MCF 10A (cell line): ENCODE results near the gene EXOC3L1. TPM values are rescaled to one million over a fixed set of nuclear protein-coding genes. Genes with fewer than 3 reads are reported as not detected.

ENCODE experiments used
- BruUV-seq: library from RNA; stranded (reverse); fragments of 400-500 nt; replicated peaks from 2 replicates; lab custom pipeline; 2021; lab: Mats Ljungman, UMichigan
- CTCF ChIA-PET: fragments of 300-600 bp; sonication (Branson Sonifier 250); formaldehyde crosslinking; extraction: SDS; loops from one replicate; lab custom pipeline; 2021; ENCODE audit warnings: antibody characterized with exemption, inconsistent platforms; lab: Yijun Ruan, JAX
- POLR2A ChIA-PET: fragments of 300-600, 350-650 bp; sonication (Branson Sonifier 250); formaldehyde crosslinking; extraction: SDS; loops from one replicate; lab custom pipeline; 2020; ENCODE audit warnings: antibody characterized with exemption, inconsistent platforms; lab: Yijun Ruan, JAX
- DNase-seq: peaks from one replicate; pipeline ENCODE4 v3.0.0-alpha.2; 2018; ENCODE audit not compliant: unreplicated experiment
- H3K27ac Mint-ChIP-seq: one replicate; pipeline ENCODE4 v1.8.0; 2022; ENCODE audit warnings: mild to moderate bottlenecking, low read depth, mixed read lengths; ENCODE audit not compliant: unreplicated experiment
- H3K27me3 Mint-ChIP-seq: one replicate; pipeline ENCODE4 v1.8.0; 2022; ENCODE audit warnings: mixed read lengths; ENCODE audit not compliant: insufficient read depth, unreplicated experiment
- H3K36me3 Mint-ChIP-seq: one replicate; pipeline ENCODE4 v1.8.0; 2022; ENCODE audit warnings: mild to moderate bottlenecking, moderate library complexity, mixed read lengths; ENCODE audit not compliant: insufficient read depth, unreplicated experiment
- H3K4me1 Mint-ChIP-seq: one replicate; pipeline ENCODE4 v1.8.0; 2022; ENCODE audit warnings: mixed read lengths; ENCODE audit not compliant: insufficient read depth, unreplicated experiment
- H3K4me3 Mint-ChIP-seq: one replicate; pipeline ENCODE4 v1.8.0; 2022; ENCODE audit warnings: mild to moderate bottlenecking, moderate library complexity, mixed read lengths; ENCODE audit not compliant: unreplicated experiment
- H3K9me3 Mint-ChIP-seq: one replicate; pipeline ENCODE4 v1.8.0; 2022; ENCODE audit warnings: mixed read lengths; ENCODE audit not compliant: unreplicated experiment
- intact Hi-C: fragments of 100-400 bp; cut with micrococcal nuclease; formaldehyde crosslinking; loops from 2 replicates; pipeline ENCODE4 v1.14.1; 2022
- total RNA-seq: library from RNA; stranded (reverse); gene quantifications from 2 replicates; pipeline ENCODE4 v1.2.3, GENCODE V29; 2022
- TF ChIP-seq, protein P1 (sequence below): fragments of 200-600 bp; IDR thresholded peaks from one replicate; pipeline ENCODE4 v1.8.0; 2022; ENCODE audit warnings: antibody characterized with exemption, mild to moderate bottlenecking; ENCODE audit not compliant: unreplicated experiment

The EXOC3L1 gene
- total RNA-seq, 1 experiment from 2014 or later, result not detected

DNA sequence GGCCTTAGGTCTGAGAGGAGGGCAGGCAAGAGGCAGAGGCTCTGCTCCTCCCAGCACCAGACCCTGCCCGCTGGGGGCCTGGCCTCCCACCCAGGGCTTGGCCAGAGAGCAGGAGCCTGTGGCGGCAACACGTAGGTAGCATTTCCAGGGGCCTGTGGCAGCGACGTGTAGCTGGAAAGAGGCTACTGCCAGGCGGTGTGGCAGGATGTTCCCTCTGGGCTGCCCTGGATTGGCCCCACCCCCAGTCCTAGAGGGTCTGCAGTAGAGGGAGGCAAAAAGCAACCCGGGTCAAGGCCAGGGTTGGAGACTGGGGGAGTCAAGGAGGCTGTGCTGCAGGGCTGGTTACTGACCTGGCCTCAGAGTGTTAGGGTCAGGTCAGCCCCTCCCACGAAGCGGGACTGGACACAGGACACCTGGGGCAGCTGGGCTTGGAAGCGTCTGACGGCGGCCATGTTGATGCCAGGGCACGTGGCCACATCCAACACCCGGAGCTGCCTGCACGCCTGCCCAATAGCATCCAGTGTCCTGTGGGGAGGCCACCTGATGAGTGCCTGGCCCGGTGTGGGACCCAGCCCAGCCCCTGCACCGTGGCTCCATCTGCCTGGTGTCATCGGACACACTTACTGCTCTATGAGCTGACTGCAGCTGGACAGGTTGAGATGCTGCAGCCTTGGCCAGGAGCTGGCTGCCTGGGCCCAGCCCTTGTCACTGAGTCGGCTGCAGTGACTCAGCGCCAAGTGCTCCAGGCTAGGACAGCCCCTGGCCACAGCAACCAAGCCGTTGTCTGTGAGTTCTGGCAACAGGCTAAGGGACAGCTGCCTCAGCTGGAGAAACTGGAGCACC lies 17.5 kb upstream of the EXOC3L1 start:
- no TSS peak for BruUV-seq
- Mint-ChIP-seq H3K4me3 (peak overlapping the region; percentile 47), H3K27ac (peak overlapping the region; percentile 66), H3K4me1 (peaks cover 28% of the 10 kb centered on the region), H3K36me3 (peaks cover 27% of the 10 kb centered on the region), H3K9me3 (no peaks in the 10 kb centered on the region), H3K27me3 (no peaks in the 10 kb centered on the region)
- CTCF ChIA-PET, result interaction anchor here (0.5 to 4.4 kb wide), 8 partner anchors 10 to 312 kb away, joined by 3 to 29 read pairs (median 3); partner anchors contain the start of genes ELMO3 and TMEM208
- intact Hi-C loops, result no loop called here
- TF ChIP-seq, protein P1, sequence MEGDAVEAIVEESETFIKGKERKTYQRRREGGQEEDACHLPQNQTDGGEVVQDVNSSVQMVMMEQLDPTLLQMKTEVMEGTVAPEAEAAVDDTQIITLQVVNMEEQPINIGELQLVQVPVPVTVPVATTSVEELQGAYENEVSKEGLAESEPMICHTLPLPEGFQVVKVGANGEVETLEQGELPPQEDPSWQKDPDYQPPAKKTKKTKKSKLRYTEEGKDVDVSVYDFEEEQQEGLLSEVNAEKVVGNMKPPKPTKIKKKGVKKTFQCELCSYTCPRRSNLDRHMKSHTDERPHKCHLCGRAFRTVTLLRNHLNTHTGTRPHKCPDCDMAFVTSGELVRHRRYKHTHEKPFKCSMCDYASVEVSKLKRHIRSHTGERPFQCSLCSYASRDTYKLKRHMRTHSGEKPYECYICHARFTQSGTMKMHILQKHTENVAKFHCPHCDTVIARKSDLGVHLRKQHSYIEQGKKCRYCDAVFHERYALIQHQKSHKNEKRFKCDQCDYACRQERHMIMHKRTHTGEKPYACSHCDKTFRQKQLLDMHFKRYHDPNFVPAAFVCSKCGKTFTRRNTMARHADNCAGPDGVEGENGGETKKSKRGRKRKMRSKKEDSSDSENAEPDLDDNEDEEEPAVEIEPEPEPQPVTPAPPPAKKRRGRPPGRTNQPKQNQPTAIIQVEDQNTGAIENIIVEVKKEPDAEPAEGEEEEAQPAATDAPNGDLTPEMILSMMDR, result no peak
- POLR2A ChIA-PET, result interaction anchor here (0.7 to 9.4 kb wide), 23 partner anchors 9 to 271 kb away, joined by 3 to 87 read pairs (median 5); partner anchors contain the start of genes ELMO3, FBXL8, FHOD1 and NOL3
- DNase-seq, result peak; percentile 81

DNA sequence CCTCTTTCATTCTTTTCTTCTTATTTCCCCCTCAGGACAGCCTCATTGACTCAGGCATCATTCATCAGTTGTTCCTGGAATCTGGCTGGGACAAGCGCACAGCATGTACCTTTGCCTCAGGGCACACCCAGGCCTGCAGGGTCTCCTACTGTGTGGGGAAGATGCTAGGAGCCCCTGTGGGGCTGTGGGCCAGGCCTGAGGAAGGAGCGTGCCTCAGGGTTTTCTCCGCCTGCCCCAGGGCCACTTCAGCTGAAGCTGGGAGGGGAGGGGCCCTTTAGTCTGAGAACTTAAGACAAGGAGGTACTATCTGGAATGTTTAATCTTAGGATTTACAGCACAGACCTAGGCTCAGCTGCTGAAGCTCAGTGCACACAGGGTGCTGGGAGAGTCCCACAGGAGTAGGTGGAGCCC lies 16.9 kb upstream of the EXOC3L1 start:
- H3K4me1 Mint-ChIP-seq, result peaks cover 28% of the 10 kb centered on the region
- no TSS peak for BruUV-seq
- ChIA-PET POLR2A (interaction anchor here (0.7 to 9.4 kb wide), 16 partner anchors 8 to 253 kb away, joined by 3 to 87 read pairs (median 5); partner anchors contain the start of genes ELMO3, FBXL8, FHOD1 and MATCAP1), CTCF (interaction anchor here (0.7 to 4.4 kb wide), 5 partner anchors 9 to 311 kb away, joined by 3 to 29 read pairs (median 3); partner anchors contain the start of gene ELMO3)
- peak overlapping the region; percentile 47 for H3K4me3 Mint-ChIP-seq
- H3K36me3 Mint-ChIP-seq, result peaks cover 27% of the 10 kb centered on the region
- TF ChIP-seq, protein P1, result no peak
- peak; percentile 59 for DNase-seq
- H3K27ac Mint-ChIP-seq, result peak overlapping the region; percentile 66
- intact Hi-C loops, result no loop called here
- no peaks in the 10 kb centered on the region for H3K9me3 Mint-ChIP-seq
- H3K27me3 Mint-ChIP-seq, result no peaks in the 10 kb centered on the region

DNA sequence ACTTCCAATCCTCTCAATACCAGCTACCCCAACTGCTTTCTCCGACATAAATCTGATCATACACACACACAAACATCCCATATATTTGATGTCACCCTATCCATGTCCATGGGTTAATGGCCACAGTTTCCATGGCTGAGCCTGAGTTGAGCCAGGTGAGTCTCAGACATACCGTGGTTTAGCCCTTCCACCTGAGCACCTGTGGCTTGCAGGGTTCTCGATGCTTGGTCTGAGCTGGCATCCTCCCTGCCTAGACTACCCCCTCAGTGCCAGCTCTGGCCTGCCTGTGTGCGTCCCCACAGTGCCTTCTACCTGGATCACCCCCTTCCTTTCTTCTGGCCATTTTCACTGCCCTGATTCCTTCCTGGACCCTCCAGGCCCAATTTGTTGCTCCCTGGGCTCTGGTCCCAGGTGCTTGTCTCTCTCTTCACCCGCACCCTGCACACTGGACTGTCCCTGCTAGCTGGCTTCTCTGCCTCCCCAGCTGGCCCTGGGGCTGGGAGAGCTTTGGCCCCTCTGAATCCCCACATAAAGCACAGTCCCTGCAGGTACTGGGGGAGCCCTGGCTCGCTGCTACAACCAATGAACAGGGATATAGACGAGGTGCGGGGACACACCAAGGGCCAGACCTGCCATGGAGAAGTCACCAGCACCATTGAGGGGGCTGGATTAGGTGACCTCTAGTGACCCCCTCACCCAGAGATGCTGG lies 16.3 kb upstream of the EXOC3L1 start:
- no peak for DNase-seq
- Mint-ChIP-seq H3K4me3 (peak overlapping the region; percentile 47), H3K27ac (peak overlapping the region; percentile 66), H3K36me3 (peaks cover 27% of the 10 kb centered on the region), H3K9me3 (no peaks in the 10 kb centered on the region), H3K27me3 (no peaks in the 10 kb centered on the region), H3K4me1 (peaks cover 28% of the 10 kb centered on the region)
- ChIA-PET POLR2A (interaction anchor here (0.7 to 9.4 kb wide), 13 partner anchors 8 to 176 kb away, joined by 3 to 87 read pairs (median 5); partner anchors contain the start of genes ELMO3, FHOD1, MATCAP1 and NOL3), CTCF (interaction anchor here (1.0 to 4.4 kb wide), 5 partner anchors 8 to 311 kb away, joined by 3 to 29 read pairs (median 4); partner anchors contain the start of genes ELMO3 and TMEM208)
- TF ChIP-seq, protein P1, result no peak
- intact Hi-C loops, result no loop called here
- no TSS peak for BruUV-seq
